HAP-1 (cell line): ENCODE measurements around the gene PLRG1.

Source experiments
- DNase-seq, 2 experiments: peaks; one replicate each; pipeline ENCODE4 v3.0.0-alpha.2; 2016 to 2020; ENCODE audit warnings: low spot score in 2 of 2
- H3K27me3 ChIP-seq: fragments of 250-450 bp; sonication (Bioruptor Pico); 2 replicates; pipeline ENCODE4 v1.5.1; 2020; ENCODE audit warnings: low read depth, mild to moderate bottlenecking, moderate library complexity
- H3K36me3 ChIP-seq: fragments of 250-450 bp; sonication (Bioruptor Pico); replicated peaks from 2 replicates; pipeline ENCODE4 v1.5.1; 2020; ENCODE audit warnings: mild to moderate bottlenecking
- H3K4me1 ChIP-seq: fragments of 250-450 bp; sonication (Bioruptor Pico); 2 replicates; pipeline ENCODE4 v1.5.1; 2020; ENCODE audit warnings: mild to moderate bottlenecking
- H3K4me3 ChIP-seq: fragments of 250-450 bp; sonication (Bioruptor Pico); 2 replicates; pipeline ENCODE4 v1.5.1; 2020; ENCODE audit warnings: mild to moderate bottlenecking, moderate library complexity
- H3K9me3 ChIP-seq: fragments of 250-450 bp; sonication (Bioruptor Pico); 2 replicates; pipeline ENCODE4 v1.5.1; 2020; ENCODE audit warnings: mild to moderate bottlenecking, moderate library complexity
- in situ Hi-C: fragments of 300-500 bp; cut with MboI; formaldehyde crosslinking; loops from 3 replicates; pipeline ENCODE4 v1.14.3; 2020; ENCODE audit warnings: low sequenced_read_pairs, inconsistent platforms, mixed read lengths

PLRG1 gene

DNA sequence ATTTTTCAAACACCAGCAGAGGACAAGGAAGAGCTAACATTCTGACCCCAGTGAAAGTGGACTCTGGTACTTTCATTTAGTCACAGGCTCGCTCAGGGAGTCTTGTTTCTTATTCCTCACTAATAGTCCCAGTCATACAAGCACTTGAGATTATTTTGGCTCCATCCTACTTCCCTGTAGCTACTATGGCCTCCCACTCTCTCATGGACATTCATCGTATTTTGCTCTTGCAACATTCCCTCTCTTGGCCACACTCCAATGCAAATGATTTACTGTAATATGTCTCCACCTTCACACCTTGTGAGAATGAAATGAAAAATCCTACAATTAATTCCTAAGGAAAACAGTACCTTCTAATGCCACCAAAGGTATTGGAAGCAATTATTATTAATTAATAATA is 21.3 kb downstream of the PLRG1 start:
- in situ Hi-C loops: no loop called here
- DNase-seq: no peak
- Histone ChIP-seq H3K27me3 (no peaks in the 10 kb centered on the region), H3K36me3 (no peaks in the 10 kb centered on the region), H3K9me3 (no peaks in the 10 kb centered on the region), H3K4me3 (no peak overlapping the region), H3K4me1 (no peaks in the 10 kb centered on the region)

DNA sequence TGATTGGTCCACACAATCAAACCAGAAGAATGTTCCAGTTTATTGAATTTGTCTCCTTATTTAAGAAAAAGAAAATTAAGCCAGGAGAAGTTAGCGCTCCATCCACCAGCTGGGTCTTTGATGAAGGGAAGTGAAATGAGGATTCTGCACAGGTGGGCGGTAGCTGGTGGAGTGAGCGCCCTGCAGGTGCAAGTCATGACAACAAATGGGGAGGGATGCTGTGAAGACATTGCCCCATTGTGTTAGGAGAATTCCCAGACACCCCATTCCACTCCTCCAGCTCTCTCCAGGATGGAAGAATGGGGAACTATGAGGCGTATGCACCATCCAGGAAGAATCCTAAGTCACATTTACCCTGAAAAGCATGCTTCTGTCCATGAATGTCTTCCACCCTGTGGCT is 22.9 kb downstream of the PLRG1 start:
- Histone ChIP-seq H3K36me3 (no peaks in the 10 kb centered on the region), H3K27me3 (no peaks in the 10 kb centered on the region), H3K9me3 (no peaks in the 10 kb centered on the region), H3K4me3 (no peak overlapping the region), H3K4me1 (no peaks in the 10 kb centered on the region)
- in situ Hi-C loops: no loop called here
- DNase-seq: no peak

DNA sequence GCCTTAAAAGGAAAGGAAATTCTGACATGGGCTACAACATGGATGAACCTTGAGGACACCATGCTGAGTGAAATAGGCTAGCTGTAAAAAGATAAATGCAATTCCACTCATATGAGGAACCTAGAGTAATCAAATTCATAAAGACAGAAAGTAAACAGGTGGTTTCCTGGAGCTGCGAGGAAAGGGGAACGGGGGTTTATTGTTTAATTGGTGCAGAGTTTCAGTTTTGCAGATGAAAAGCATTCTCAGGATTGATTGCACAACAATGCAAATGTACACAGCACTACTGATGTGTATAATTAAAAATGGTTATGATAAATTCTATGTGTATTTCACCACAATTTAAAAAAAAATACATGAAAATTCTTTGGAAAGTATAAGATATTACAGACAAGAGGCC is 24.0 kb downstream of the PLRG1 start:
- H3K36me3 ChIP-seq: no peaks in the 10 kb centered on the region
- no peak overlapping the region for H3K4me3 ChIP-seq
- H3K27me3 ChIP-seq: no peaks in the 10 kb centered on the region
- no peak for DNase-seq
- H3K4me1 ChIP-seq: no peaks in the 10 kb centered on the region
- in situ Hi-C loops: no loop called here
- H3K9me3 ChIP-seq: no peaks in the 10 kb centered on the region

DNA sequence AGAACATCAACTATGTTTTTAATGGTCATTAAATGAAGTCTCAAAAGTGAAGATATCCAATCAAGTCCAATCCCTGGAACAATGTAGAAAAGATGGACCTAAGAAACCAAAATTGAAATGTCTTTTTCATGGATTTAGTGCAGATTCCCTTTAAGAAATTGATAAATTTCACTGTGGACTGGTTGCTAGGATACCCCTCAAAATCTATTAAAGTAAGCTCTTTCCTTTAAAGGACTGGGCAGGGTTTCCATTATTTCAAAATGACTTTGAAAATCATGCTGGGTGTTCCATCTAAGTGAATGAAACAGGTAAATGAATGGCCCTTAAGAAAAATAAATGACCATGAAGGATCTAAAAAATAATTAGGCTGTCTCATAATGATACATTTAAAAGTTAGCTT is 28.6 kb downstream of the PLRG1 start:
- Histone ChIP-seq H3K36me3 (no peaks in the 10 kb centered on the region), H3K9me3 (no peaks in the 10 kb centered on the region), H3K4me3 (no peak overlapping the region), H3K27me3 (no peaks in the 10 kb centered on the region), H3K4me1 (peaks cover 3% of the 10 kb centered on the region)
- in situ Hi-C loops: no loop called here
- DNase-seq: no peak

DNA sequence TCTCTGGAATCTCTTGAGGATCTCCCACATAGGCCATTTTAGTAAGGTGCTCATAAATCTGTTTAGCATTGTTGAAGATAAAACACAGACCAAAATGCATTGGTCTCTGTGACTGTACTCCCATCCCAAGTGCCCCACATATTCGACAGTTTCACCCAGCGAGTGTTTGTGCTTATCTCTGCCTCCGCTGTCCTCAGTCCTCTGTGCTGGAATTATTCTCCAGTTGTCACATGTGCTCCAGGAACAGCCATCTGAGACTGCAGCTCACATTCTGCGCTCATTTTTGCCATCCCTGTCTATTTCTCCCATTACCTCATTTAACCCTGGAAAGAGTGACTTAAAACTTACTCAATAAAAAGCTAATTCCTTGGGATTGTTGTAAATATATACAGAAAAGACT is 31.0 kb downstream of the PLRG1 start:
- Histone ChIP-seq H3K4me3 (no peak overlapping the region), H3K9me3 (no peaks in the 10 kb centered on the region), H3K27me3 (no peaks in the 10 kb centered on the region), H3K4me1 (peaks cover 7% of the 10 kb centered on the region), H3K36me3 (no peaks in the 10 kb centered on the region)
- DNase-seq: no peak
- in situ Hi-C loops: no loop called here

DNA sequence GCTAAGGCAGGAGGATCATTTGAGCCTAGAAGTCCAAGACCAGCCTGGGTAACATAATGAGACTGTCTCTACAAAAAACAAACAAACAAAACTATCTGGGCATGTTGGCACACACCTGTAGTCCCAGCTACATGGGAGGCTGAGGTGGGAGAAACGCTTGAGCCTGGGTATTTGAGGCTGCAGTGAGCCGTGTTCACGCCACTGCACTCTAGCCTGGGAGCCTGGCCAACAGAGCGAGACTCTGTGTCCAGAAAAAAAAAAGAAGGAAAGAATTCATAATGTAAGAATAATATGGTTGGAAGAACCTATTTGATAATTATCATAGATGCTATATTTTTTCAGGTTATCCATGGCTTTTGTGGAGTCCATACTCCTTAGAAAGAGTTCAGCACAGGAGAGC is 32.6 kb downstream of the PLRG1 start:
- H3K4me1 ChIP-seq: peaks cover 10% of the 10 kb centered on the region
- H3K27me3 ChIP-seq: no peaks in the 10 kb centered on the region
- no peaks in the 10 kb centered on the region for H3K36me3 ChIP-seq
- no peak overlapping the region for H3K4me3 ChIP-seq
- no peak for DNase-seq
- H3K9me3 ChIP-seq: no peaks in the 10 kb centered on the region
- in situ Hi-C loops: no loop called here

DNA sequence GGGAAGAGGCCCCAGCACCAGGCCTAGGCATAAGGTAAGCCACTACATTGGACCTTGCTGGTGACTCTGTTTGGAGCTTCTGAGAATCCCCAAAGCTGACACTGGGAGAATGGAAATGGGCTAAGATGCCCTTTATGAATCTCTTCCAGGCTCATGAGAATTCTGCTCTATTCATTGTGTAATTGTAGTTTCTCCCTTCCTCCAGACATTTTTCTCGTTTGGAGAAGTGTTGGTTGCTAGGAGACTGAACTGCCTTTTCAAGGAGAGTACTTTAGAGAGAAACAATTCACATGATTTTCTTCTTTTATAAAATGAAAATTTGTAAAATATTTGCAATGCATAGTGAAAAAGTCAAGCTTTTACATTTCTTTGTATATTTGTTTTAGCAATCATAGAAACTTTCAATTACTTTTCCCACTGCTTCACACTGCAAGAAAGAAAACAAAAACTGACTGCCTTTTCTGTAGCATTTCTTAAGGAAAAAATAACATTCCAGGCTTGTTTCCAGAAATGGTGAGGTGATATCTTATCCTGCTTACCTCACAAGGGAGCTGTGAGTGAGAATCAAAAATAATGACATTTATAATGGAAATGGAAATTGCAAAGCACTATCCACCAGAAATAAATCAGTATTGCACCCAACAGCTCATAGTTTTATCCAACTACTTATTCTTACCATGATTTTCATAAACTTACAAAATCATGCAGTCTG is 33.7 kb downstream of the PLRG1 start:
- H3K27me3 ChIP-seq: no peaks in the 10 kb centered on the region
- in situ Hi-C loops: no loop called here
- H3K9me3 ChIP-seq: no peaks in the 10 kb centered on the region
- no peak overlapping the region for H3K4me3 ChIP-seq
- H3K36me3 ChIP-seq: no peaks in the 10 kb centered on the region
- H3K4me1 ChIP-seq: peaks cover 16% of the 10 kb centered on the region
- peak in 1 of 2 experiments; percentile 18 for DNase-seq

DNA sequence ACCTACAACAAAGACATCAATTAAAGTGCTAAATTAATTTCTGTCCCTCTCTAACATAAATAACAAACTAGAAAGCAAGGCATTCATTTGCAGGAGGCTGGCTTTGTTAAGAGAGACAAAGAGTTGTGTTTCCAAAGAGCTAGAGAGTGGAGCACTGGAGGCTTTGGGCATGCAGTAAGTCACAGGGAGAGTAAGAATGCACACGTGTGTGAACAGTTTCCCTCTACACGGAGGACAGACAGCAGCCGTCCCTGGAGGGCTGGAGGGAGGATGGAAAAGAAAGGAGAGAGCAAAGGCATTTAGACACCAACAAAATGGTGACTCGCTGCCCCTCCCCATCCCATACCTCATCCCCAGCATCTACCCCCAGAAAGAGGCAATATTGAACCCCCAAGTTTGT is 38.2 kb downstream of the PLRG1 start:
- H3K36me3 ChIP-seq: no peaks in the 10 kb centered on the region
- no peaks in the 10 kb centered on the region for H3K27me3 ChIP-seq
- H3K4me1 ChIP-seq: peaks cover 16% of the 10 kb centered on the region
- DNase-seq: peak; percentile 66 to 79
- H3K9me3 ChIP-seq: no peaks in the 10 kb centered on the region
- no peak overlapping the region for H3K4me3 ChIP-seq
- in situ Hi-C loops: no loop called here

DNA sequence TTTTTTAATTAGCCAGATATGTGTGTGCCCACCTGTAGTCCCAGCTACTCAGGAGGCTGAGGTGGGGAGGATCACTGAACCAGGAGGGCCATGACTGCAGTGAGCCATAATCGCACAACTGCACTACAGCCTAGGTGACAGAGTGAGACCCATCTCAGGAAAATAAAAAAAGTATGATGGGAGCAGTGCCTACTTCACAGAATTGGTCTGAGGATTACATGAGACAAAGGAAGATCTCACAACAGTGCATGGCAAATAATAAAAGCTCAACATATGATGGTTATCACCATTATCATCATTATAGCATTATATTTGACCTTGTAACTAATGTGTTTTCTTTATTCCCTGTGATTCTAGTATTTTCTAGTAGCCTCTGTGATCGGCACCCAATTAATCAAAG is 38.7 kb downstream of the PLRG1 start:
- Histone ChIP-seq H3K27me3 (no peaks in the 10 kb centered on the region), H3K9me3 (no peaks in the 10 kb centered on the region), H3K36me3 (no peaks in the 10 kb centered on the region), H3K4me3 (no peak overlapping the region), H3K4me1 (peaks cover 13% of the 10 kb centered on the region)
- DNase-seq: no peak
- in situ Hi-C loops: no loop called here

DNA sequence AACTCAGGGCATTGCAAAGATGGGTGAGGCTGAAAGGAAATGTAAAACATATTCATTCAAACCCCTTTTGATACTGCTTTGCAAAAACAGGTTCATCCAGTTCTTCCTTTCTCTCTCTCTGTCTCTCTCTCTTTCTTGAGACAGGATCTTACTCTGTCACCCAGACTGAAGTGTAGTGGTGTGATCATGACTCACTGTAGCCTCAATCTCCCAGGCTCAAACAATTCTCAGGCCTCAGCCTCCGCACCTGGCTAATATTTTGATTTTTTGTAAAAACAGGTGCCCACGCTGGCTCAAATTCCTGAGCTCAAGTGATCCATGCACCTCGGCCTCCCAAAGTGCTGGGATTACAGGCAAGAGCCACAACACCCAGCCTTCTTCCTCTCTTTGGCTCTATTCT is 43.0 kb downstream of the PLRG1 start:
- in situ Hi-C loops: loop anchor here (10.0 kb wide), 1 partner anchor 182 kb away; no protein-coding TSS in a partner anchor
- Histone ChIP-seq H3K4me3 (no peak overlapping the region), H3K27me3 (peaks cover 2% of the 10 kb centered on the region; the same call in 1 of the 2 replicates), H3K36me3 (no peaks in the 10 kb centered on the region), H3K9me3 (no peaks in the 10 kb centered on the region), H3K4me1 (peaks cover 2% of the 10 kb centered on the region)
- no peak for DNase-seq

DNA sequence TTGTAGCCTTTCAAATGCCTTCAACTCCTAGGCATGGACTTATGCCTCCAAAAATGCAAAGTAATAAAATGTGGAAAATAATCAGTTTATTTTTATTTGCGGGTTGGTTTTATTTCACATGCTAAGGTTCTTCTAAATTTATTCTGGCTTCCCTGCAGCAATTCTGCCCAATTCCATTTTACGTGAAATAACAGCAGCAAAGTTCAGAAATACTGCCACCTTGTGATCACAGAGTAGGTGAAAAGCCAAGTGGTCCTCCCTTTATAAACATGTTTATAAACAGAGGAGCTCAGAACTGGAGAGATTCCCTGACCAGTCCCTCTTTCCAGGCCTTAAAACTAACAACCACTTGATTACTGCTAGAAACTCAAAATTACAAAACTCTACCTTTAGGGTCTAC is 43.9 kb downstream of the PLRG1 start:
- H3K36me3 ChIP-seq: no peaks in the 10 kb centered on the region
- H3K9me3 ChIP-seq: no peaks in the 10 kb centered on the region
- no peak overlapping the region for H3K4me3 ChIP-seq
- H3K27me3 ChIP-seq: peaks cover 4% of the 10 kb centered on the region; the same call in 1 of the 2 replicates
- peak; percentile 36 to 47 for DNase-seq
- in situ Hi-C loops: loop anchor here (10.0 kb wide), 1 partner anchor 181 kb away; no protein-coding TSS in a partner anchor
- H3K4me1 ChIP-seq: no peaks in the 10 kb centered on the region; the same call in 1 of the 2 replicates

DNA sequence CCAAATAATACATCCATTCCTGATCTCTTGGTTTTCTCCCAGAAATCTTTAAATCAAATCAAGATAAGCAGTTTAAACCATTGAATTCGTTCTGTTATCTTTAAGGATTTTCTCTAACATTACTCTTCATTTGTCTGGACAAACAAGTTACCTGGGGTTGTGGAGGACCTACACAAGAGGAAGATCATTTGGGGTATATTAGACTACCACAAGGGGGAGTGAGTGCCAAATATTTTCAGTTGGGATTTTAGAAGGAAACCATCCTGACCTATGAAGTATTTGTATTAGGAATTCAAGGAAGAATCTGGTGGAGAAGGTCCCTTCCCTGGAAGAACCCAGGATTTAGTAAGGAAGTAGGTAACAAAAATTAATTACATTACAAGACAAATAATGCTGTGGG is 46.6 kb downstream of the PLRG1 start:
- Histone ChIP-seq H3K4me1 (no peaks in the 10 kb centered on the region), H3K9me3 (no peaks in the 10 kb centered on the region), H3K27me3 (peaks cover 4% of the 10 kb centered on the region; the same call in 1 of the 2 replicates), H3K36me3 (no peaks in the 10 kb centered on the region), H3K4me3 (no peak overlapping the region)
- peak in 1 of 2 experiments; percentile 68 for DNase-seq
- in situ Hi-C loops: loop anchor here (10.0 kb wide), 1 partner anchor 179 kb away; no protein-coding TSS in a partner anchor

DNA sequence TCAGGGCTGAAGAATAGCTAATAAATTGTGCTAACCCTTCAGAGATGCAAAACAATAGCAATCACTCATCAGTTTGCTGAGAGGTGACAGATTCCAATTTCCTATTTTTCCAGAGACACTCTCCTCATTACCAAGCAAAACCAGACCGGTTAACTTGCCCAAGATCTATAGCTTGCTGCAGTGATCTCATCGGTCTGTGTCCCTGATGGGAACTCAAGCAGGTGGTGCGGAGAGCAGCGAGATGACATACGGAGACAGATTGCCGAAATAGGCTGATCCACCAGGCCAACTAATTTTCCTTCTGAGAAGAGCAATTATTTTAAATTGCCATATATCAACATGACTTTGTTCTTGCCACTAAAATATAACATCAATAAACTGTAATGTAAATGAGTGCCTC is 48.1 kb downstream of the PLRG1 start:
- H3K27me3 ChIP-seq: peaks cover 4% of the 10 kb centered on the region; the same call in 1 of the 2 replicates
- DNase-seq: no peak
- H3K36me3 ChIP-seq: no peaks in the 10 kb centered on the region
- no peaks in the 10 kb centered on the region for H3K9me3 ChIP-seq
- in situ Hi-C loops: loop anchor here (10.0 kb wide), 1 partner anchor 177 kb away; no protein-coding TSS in a partner anchor
- H3K4me1 ChIP-seq: no peaks in the 10 kb centered on the region
- no peak overlapping the region for H3K4me3 ChIP-seq

DNA sequence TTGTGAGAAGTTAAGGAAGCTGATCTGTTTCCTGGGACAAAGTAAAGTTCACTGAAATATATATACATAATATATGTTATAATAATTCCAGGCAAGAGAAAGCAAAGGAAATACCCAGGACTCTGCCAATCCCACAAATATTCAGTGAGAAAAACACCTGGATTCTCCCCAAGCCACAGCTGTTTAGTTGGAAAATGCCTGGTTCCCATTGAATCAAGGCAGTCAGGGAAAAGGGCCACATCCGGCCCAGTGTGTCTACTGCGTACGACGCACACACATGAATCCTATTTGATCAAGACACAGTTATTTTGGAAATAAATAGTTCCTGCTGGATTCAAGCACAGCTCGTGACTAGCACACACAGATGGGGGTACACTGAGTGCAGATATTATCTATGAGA is 52.3 kb downstream of the PLRG1 start:
- DNase-seq: no peak
- no peaks in the 10 kb centered on the region for H3K36me3 ChIP-seq
- in situ Hi-C loops: no loop called here
- no peaks in the 10 kb centered on the region for H3K9me3 ChIP-seq
- H3K27me3 ChIP-seq: peaks cover 4% of the 10 kb centered on the region; the same call in 1 of the 2 replicates
- no peaks in the 10 kb centered on the region for H3K4me1 ChIP-seq
- H3K4me3 ChIP-seq: no peak overlapping the region
